ENCODE data around the gene YY1. TPM values are rescaled to one million over a fixed set of nuclear protein-coding genes. Genes with fewer than 3 reads are reported as not detected.

YY1 gene
- total RNA-seq, 1 experiment from 2014 or later, result 97.0 TPM

DNA sequence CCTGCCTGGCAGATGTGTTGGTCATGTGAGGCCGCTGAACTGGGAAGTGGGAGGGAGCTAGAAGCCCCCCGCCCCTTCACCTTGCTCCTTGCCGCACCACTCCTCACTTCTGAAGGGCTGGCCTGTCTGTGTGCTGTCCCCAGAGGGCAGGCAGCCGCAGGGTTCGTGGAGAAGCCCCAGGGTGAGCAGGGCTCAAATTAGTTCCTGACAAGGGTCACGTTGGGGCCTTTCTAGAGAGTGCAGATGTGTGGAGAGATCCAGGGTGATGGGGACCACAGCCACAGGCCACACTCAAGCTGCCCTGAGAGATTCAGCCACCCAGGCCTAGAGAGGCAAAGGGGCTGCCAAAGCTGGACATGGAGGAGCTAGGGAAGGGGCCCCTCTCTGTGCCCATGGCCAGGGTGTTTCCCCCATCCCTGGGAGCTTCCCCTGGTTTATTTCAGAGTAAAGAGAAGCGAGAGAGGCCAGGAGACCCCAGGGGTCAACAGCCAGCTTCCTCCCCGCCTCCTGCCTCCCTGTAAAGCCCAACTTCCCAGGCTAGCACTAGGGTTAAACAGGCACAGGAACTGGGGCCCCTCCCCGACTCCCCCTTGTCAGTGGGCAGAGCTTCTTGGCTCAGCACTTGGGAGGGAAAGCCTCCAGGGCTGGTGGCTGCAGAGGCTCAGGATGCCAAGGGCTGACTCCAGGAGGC is 51.1 kb downstream of the YY1 start:
- intact Hi-C loops (cut with micrococcal nuclease; ENCODE audit: unreplicated experiment), result no loop called here
- peaks cover 3% of the 10 kb centered on the region for H3K36me3 ChIP-seq (ENCODE audit: insufficient read depth, low read length, poor library complexity, severe bottlenecking)
- POLR2A ChIA-PET (ENCODE audit: low non-redundant PET), result no interaction called here
- TF ChIP-seq, protein P1, sequence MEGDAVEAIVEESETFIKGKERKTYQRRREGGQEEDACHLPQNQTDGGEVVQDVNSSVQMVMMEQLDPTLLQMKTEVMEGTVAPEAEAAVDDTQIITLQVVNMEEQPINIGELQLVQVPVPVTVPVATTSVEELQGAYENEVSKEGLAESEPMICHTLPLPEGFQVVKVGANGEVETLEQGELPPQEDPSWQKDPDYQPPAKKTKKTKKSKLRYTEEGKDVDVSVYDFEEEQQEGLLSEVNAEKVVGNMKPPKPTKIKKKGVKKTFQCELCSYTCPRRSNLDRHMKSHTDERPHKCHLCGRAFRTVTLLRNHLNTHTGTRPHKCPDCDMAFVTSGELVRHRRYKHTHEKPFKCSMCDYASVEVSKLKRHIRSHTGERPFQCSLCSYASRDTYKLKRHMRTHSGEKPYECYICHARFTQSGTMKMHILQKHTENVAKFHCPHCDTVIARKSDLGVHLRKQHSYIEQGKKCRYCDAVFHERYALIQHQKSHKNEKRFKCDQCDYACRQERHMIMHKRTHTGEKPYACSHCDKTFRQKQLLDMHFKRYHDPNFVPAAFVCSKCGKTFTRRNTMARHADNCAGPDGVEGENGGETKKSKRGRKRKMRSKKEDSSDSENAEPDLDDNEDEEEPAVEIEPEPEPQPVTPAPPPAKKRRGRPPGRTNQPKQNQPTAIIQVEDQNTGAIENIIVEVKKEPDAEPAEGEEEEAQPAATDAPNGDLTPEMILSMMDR (conservative IDR thresholded peaks at IDR 0.05; ENCODE audit: low read depth, low read length), result no peak
- TF ChIP-seq EZH2 (IDR thresholded peaks at IDR 0.05; ENCODE audit: borderline replicate concordance, low read depth, low read length, poor library complexity, severe bottlenecking), result no peak
- H3K27me3 ChIP-seq (replicated peaks; ENCODE audit: insufficient read depth, low read depth, low read length, poor library complexity), result no peaks in the 10 kb centered on the region
- peaks cover 3% of the 10 kb centered on the region for H3K4me1 ChIP-seq (ENCODE audit: insufficient read depth, low read length, poor library complexity, severe bottlenecking)
- no peak overlapping the region for H3K4me3 ChIP-seq (ENCODE audit: low read depth, low read length, poor library complexity, severe bottlenecking)
- no TSS peak for BruUV-seq (replicated peaks)
- no peak for DNase-seq (ENCODE audit: low spot score)
- H3K9me3 ChIP-seq (ENCODE audit: low read depth, low read length, poor library complexity, severe bottlenecking), result no peaks in the 10 kb centered on the region
- no peak overlapping the region for H3K27ac ChIP-seq (ENCODE audit: low read depth, low read length, poor library complexity, severe bottlenecking)
- CTCF ChIA-PET, result no interaction called here

GRCh38 chr14:100290607-100291304 is 51.8 kb downstream of the YY1 start:
- ChIA-PET POLR2A (ENCODE audit: low non-redundant PET) (no interaction called here), CTCF (no interaction called here)
- TF ChIP-seq, protein P1 (conservative IDR thresholded peaks at IDR 0.05; ENCODE audit: low read depth, low read length), result no peak
- TF ChIP-seq EZH2 (IDR thresholded peaks at IDR 0.05; ENCODE audit: borderline replicate concordance, low read depth, low read length, poor library complexity, severe bottlenecking), result no peak
- no TSS peak for BruUV-seq (replicated peaks)
- H3K9me3 ChIP-seq (ENCODE audit: low read depth, low read length, poor library complexity, severe bottlenecking), result no peaks in the 10 kb centered on the region
- peaks cover 3% of the 10 kb centered on the region for H3K4me1 ChIP-seq (ENCODE audit: insufficient read depth, low read length, poor library complexity, severe bottlenecking)
- intact Hi-C loops (cut with micrococcal nuclease; ENCODE audit: unreplicated experiment), result no loop called here
- no peak overlapping the region for H3K4me3 ChIP-seq (ENCODE audit: low read depth, low read length, poor library complexity, severe bottlenecking)
- no peaks in the 10 kb centered on the region for H3K27me3 ChIP-seq (replicated peaks; ENCODE audit: insufficient read depth, low read depth, low read length, poor library complexity)
- peaks cover 3% of the 10 kb centered on the region for H3K36me3 ChIP-seq (ENCODE audit: insufficient read depth, low read length, poor library complexity, severe bottlenecking)
- no peak for DNase-seq (ENCODE audit: low spot score)
- H3K27ac ChIP-seq (ENCODE audit: low read depth, low read length, poor library complexity, severe bottlenecking), result no peak overlapping the region

DNA sequence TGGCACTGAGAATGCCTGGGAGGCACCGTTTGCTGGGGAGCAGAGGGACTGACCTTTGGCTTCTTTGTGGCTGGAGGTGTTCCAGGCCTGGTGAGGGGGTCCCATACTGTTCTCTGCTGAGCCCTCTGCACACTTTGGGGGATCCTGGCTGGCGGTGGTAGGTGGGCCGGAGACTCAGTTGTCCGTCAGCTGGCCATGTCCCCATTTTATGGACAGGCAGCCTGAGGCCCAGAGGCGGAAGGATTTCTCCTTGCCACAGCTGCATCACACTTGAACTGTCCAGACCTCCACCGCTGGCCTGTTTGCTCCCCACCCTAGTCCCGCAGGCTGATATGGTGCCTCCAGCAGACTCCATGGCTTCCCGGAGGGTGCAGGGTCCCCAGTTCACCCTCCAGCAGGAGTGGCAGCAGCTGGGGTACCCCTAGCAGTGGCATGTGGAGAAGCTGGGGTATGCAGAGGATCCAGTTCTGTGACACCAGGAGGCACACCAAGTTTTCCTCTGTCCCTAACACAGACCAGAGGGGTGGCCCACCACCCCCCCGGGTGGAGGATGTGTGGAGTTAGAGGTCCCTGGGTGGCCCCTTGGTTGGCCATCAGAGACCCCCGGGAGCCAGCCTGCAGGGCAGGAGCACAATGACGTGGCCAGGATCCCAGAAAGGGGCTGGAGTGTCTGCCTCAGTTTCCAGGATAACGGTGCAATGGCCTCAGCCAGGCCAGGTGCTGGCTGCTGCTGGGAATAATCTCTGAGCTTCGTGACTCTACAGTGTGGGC is 52.5 kb downstream of the YY1 start:
- intact Hi-C loops (cut with micrococcal nuclease; ENCODE audit: unreplicated experiment), result no loop called here
- Histone ChIP-seq H3K27me3 (replicated peaks; ENCODE audit: insufficient read depth, low read depth, low read length, poor library complexity) (no peaks in the 10 kb centered on the region), H3K4me3 (ENCODE audit: low read depth, low read length, poor library complexity, severe bottlenecking) (no peak overlapping the region), H3K27ac (ENCODE audit: low read depth, low read length, poor library complexity, severe bottlenecking) (no peak overlapping the region), H3K9me3 (ENCODE audit: low read depth, low read length, poor library complexity, severe bottlenecking) (no peaks in the 10 kb centered on the region), H3K4me1 (ENCODE audit: insufficient read depth, low read length, poor library complexity, severe bottlenecking) (no peaks in the 10 kb centered on the region), H3K36me3 (ENCODE audit: insufficient read depth, low read length, poor library complexity, severe bottlenecking) (peaks cover 3% of the 10 kb centered on the region)
- BruUV-seq (replicated peaks), result TSS peak; percentile 25
- ChIA-PET POLR2A (ENCODE audit: low non-redundant PET) (no interaction called here), CTCF (no interaction called here)
- DNase-seq (ENCODE audit: low spot score), result no peak
- TF ChIP-seq EZH2 (IDR thresholded peaks at IDR 0.05; ENCODE audit: borderline replicate concordance, low read depth, low read length, poor library complexity, severe bottlenecking), result no peak
- TF ChIP-seq, protein P1 (conservative IDR thresholded peaks at IDR 0.05; ENCODE audit: low read depth, low read length), result no peak
